Glomerular visceral epithelial cell (primary cell): Measurements from ENCODE around the gene FRMD5.

ENCODE experiments used
- DNase-seq: peaks from one replicate; pipeline ENCODE4 v3.0.0-alpha.2; 2016; ENCODE audit errors: extremely low spot score

FRMD5 gene

DNA sequence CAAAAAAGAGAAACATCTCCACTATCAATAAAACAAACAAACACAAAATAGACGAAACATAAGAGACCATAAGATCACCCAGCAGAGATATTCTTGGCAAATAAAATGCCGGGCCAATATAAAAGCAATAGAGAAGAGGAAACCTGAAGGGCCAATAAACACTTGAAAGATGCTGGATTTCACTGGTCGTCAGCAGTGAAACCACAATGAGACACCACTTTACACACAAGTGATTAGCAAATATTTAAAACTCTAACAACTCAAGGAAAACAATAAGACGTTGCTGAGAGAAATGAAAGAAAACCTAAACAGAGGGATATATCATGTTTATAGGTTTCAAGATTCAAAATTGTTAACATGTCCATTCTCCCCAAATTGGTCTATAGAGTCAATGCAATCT lies 219.7 kb downstream of the FRMD5 start:
- DNase-seq = peak; percentile 44

DNA sequence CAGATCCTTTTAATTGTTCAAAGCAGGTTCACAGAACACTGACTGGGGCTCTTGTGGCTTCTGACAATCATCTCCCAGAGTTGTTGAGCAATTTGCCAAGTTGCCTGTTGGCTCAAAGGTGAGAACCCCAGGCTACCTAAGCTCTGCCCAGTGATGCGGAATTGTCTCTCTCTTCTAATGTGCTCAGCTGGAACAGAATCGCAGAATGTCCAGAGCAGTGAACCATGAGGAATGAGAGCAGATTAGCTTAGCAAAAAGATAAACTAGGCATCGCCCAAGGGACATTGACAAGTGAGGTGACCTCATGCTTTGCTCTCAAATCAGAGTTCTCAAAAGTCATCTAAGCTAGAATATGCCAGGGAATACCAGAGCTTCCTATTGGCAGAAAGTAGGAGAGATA lies 220.2 kb downstream of the FRMD5 start:
- peak; percentile 91 for DNase-seq

DNA sequence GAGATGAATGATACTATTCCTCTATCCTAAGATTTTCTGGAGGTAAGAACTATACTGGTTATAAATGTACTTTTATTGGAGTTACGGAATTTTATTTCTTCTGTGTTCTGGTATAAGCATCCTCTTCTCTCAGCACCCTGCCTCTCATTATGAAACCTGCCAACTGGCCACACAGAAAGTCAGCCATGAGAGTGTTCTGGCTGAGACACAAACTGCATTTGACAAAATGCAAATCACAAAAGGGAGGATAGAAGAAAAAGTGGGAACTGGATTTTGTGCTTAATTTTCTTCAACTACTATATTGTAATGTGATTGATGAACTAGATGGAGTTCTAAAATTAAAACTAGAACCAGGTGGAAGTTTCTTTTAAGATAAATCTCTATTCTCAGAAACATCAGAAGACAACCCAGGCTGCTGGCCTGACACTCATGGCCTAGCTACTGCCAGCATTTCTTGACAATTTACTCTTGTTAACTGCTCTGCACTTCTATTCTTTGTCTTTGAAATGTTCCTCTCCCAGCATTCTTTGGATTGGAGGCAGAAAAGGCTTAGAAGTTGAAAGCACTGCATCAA lies 225.2 kb downstream of the FRMD5 start:
- DNase-seq = no peak

DNA sequence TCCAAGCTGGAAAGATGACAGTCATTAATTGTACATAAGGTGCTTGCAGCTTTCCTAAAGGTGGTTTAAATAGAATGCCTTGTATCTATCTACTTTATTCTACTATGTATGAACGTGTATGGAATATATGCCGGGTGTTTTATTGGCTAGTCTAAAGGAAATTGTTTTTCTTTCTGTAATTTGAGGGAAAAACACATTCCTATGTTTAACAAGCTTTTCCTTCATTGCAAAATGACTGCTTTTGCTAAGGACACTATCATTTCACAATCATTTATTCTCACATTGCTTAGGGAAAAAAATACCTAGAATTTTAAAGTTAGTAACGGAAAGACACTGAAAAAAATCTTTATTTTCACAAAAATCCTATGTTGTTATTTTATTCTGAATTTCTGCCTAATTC lies 226.5 kb downstream of the FRMD5 start:
- DNase-seq = no peak

DNA sequence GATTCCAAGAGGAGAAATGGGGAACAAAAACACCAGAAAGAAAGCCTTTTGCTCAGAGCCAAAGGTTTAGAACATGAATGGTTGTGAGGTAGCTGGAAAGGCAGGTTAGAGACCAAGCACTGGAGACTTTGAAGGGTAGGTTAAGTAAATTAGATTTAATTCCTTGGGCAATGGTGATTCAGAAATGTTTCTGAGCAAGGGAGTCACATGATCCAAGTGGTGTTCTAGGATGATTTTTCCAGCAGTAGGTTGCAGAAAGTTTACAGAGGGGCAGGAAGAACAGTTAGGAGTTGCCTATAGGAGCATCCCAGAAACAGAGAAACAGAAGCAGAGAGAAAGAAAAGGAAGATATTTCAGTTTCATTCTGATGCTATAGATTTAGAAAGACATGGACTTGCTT lies 228.4 kb downstream of the FRMD5 start:
- no peak for DNase-seq

DNA sequence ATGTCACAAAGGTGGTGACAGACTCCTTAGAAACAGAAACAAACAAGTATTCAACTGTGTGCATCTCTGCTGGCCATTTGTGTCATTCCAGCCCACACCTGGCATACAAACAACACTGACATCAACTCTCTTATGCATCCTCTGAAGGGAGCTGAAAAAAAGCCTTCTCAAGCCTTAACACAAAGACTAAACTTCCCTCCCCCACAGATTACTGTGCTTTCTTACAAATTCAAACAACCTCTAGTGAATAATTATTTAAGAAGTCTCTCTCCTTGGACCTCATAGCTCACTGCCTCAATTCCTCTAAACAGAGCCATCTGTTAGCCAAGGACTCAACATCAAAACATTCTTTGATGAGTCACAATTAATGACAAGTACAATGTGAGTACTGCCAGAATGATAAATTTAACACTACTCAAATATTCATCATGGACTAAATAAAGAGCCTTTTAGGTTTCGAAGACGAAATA lies 236.2 kb downstream of the FRMD5 start:
- peak; percentile 69 for DNase-seq

DNA sequence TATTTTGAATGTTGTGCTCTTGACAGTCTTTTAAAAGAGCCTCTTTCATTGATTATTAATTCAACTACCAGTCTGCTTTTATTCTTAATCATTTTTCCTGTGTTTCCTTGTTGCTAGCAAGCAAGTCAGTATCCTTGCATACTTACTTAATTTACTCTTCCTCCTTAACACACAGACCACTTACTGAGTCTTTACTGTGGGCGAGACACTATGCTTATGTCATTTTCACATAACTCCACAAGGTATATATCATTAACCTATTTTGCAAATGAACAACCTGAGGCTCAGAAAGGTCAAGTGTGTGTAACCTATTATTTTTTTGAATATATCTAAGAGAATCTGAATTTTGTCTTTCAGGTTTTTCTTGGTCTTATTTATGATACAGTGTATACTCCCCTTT lies 237.3 kb downstream of the FRMD5 start:
- peak; percentile 38 for DNase-seq

DNA sequence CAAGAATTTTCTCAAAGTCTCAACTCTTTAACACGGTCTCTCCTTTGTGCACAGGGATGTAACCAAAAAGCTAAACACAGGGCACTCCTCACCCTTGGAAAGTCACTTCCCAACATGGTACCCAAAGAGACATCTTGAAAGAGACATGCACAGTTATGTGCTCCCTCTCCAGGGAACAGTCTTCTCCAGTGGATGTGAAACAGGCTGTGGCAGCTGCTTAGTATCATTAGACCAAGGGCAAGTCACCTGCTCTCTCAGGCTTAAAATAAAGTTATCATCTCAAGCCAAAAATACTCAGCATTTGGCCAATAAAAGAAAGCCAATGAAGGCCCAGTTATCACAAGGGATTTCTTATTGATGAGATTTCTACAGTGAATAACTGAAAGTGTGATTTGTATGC lies 239.9 kb downstream of the FRMD5 start:
- no peak for DNase-seq

DNA sequence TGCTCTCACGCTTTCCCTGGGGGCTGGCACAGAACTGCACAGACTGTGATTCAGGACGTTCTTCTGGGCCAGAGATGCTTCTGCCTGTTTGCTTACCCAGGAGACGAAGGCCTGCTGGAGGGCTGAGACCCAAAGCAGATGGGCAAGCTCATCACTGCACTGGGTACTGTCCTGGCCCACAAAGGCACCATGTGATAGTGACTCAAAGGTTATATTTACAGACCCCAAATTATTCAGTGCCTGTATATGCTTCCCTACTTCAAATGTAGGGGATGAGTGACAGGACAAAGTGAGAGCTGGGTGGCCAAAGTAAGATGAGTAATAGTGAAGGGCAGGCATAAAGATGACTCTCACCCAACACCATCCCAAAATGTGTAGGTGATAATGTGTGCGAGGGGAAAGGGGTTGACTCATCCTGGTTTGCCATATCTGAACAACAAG lies 240.9 kb downstream of the FRMD5 start:
- peak; percentile 8 for DNase-seq

DNA sequence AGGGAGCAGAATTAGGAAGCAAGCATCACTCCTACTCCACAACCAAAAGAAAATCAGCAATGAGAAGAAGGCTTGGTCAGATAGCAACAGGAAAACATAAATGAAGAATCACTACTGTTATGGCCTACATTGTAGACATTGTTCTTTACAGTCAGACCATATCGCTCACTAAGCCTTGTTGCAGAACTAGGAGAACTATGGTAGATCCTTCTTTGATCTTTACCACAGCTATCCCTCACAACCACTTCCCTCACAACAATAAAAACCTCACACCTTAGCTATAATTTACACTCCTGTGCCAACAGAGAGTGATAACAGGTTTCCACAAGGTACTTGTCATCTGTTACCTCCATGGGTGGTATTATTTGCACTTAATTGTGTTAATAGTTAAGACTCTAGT lies 241.7 kb downstream of the FRMD5 start:
- DNase-seq = no peak

DNA sequence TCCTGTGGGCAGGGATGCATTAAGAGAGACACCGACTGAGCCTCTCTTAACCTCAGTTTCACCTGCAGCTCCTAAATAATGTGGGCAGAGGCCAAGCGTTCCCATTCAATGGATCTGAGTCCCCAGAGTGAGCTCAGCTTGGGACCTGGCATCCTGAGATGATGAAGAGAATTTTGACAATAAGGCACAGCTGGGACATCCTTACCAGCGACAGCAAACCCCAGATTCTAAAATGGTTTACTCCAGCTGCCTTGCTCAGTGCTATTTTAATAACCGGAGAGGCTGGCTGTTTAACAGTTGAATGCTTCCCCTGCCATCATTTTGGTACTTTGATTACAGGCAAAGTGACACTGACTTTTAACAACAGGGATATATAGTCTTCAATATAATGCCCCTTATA lies 244.5 kb downstream of the FRMD5 start:
- DNase-seq = no peak

DNA sequence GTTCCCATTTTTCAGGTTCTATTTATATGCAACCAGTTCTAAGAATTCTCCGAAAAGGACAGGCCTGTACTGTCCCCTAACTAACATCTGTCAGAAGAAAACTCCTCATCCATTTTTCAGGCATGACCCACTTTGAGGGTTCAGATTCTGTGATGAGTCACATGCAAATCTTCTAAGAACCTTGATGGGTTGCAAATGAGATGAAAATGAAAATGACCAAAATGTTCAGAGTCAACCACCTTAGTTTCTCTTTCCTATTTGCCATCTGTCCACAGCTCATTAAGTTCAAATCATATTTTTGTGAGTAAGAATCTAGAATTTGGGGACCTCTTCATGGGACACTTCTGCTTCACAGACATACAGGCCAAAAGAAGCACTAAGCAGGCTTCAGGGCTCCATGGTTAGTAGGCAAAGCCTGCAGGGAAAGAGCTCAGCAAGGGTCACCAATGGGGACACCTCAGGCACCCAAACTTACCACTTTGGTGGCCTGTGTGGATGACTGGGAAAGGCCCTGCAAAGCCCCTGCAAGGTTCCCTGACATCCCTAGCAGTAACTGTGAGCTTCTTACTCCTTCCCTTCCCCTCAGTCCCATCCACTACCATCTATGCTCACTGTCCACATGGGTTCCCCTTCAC lies 246.3 kb downstream of the FRMD5 start:
- DNase-seq = no peak

DNA sequence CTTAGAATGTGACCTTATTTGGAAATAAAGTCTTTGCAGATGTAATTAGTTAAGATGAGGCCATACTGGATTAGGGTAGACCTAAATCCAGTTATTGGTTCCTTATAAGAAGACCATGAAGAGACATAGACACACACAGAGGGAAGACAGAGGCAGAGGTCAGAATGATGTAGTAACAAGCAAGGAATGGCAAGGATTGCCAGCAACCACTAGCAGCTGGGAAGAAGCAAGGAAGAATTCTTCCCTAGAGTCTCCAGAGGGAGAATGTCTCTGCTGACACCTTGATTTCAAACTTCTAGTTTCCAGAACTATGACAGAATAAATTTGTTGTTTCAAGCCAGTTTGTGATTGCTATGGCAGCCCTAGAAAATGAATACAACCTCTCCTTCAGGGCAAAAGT lies 251.6 kb downstream of the FRMD5 start:
- no peak for DNase-seq

DNA sequence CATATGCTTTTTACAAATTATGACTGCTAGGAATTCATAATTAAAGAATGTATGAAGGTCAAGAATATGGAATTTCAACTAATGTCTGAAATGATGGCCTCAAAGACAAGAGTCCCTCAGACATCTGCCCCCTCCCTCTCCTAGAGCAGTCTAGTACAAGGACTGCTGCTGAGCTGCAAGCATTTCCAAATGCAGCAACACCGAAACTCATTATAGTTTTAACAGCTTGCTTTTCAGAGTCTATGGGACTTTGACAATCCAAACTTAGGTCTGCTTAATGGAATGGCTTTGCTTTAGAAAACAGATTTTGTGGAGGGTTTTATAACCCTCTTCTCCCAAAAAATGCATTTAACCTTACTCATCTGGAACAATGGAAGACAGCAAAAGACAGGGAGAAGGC lies 252.9 kb downstream of the FRMD5 start:
- DNase-seq = no peak

DNA sequence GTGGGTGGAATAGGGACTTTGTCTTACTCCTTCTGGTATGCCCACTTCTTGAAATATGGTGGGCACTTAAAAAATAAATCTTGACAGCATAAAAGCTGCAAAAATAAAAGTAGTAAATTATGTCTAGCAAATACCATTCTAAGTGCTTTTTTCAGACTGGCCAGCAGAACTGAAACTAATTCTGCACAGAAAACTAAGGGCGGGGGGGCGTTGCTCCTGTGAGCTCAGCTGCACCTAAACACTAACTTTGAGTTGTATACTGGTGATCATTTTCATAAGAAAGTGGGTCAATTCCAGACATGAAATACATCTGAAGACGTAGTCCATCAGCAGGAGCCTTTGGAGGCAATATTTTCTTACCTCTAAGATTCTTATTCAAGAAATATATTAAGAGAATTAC lies 253.5 kb downstream of the FRMD5 start:
- DNase-seq = no peak

DNA sequence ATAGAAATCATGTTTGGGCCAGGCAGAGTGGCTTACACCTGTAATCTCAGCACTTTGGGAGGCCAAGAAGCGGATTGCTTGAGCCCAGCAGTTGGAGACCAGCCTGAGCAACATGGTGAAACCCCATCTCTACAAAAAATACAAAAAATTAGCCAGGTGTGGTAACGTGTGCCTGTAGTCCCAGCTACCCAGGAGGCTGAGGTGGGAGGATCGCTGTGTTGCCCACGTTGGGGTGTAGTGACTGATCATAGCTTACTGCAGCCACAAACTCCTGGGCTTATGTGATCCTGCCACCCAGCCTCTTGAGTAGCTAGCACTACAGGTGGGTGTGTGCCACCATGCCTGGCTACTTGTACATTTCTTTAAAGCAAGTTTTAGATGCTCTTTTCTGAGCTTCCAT lies 254.0 kb downstream of the FRMD5 start:
- DNase-seq = no peak

DNA sequence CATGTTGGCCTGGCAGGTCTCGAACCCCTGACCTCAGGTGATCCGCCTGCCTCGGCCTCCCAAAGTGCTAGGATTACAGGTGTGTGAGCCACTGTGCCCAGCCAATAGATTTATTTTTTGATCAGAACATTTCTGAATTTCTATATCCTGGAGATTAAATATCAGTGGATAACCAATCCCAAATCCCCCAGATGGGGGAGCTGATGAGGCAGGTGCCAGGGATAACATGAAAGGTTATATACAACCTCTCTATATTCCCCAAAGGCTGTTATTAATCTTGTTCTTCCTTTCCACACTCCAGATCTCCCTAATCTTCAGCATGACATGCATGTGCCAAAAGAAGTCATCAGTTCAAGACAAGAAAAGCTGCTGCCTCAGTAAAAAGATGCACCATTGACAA lies 256.0 kb downstream of the FRMD5 start:
- DNase-seq = peak; percentile 45

DNA sequence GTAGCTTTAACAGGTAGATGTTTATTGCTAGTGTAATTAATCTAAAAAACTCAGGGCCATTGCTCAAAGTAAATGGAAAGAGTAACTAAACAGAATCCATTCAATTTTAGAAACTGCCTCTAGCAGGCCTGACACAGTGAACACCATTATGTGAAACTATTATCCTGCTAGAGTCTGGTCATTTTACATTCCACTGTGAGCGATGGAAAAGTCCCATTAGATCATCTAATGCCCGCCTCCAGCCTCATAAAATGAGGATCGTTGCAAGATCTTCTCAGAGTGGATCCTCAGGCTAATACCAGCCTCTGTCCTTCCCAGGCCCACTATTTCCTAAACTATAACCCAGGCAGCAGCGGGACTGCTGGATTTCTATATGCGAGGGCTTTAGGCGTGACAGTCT lies 260.6 kb downstream of the FRMD5 start:
- no peak for DNase-seq

DNA sequence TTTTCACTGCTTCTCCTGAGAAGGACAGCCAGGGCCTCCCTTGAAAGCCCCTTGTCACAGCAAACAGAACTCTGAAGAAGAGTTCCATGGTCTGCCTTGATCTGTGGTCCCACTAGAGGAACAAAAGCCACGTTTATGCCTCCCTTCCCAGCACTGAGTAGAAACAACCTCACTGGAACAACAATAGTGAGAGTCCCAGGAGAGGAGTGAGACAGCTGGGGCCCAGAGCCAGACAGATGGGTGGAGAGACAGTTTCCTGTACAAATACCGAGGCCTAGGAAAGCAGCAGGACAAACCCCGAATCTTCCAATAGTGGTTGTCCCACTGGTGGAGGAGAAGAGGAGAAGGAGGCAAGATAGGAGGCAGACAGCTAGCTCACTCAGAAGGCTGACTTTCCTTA lies 262.2 kb downstream of the FRMD5 start:
- DNase-seq = no peak

DNA sequence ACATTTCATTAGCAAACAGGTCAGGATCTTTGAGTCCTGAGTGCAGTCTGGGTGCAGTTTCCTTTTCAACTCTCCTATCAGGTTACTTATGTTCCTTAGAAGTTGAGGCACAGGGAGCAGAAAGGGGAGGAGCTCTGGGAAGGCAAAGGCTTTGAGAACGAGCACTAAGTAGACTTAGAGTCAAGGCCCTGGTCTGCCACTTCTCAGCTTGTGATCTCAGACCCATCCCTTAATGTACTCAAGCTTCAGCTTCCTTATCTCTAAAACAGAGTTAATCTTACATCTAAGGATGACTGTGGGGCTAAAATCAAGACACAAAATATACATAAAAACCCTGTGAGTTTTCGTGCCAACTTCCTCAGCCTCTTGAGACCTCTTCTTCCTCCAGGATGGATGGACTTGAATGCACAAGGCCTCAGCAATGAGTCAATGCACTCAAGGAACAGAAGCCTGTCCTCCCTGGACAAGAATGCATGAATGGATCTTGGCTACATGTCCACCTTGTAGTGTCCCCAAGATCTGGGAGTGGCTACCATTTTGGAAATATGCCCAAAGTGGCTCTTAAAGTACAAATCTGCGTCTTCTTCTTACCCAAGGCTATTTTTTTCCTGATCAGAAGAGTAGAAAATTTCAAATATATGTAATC lies 263.2 kb downstream of the FRMD5 start:
- no peak for DNase-seq

DNA sequence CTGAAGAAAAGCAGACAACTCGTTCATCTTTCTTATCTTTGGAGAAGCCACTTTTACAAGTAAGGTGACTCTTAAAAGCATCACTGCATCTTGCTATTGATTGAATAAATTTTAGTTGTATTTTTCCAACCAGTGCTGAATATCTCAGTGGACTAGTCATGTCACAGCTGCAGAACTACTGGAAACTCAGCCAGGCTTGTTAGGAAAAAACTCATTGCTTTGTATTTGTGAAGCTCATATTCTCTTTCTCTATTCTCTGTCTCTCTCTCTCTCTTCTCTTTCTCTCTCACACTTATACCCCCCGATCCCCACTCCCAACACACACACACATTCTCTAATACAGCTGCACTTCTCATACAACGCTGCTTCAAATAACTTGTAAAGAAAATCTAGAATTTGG lies 264.0 kb downstream of the FRMD5 start:
- no peak for DNase-seq

DNA sequence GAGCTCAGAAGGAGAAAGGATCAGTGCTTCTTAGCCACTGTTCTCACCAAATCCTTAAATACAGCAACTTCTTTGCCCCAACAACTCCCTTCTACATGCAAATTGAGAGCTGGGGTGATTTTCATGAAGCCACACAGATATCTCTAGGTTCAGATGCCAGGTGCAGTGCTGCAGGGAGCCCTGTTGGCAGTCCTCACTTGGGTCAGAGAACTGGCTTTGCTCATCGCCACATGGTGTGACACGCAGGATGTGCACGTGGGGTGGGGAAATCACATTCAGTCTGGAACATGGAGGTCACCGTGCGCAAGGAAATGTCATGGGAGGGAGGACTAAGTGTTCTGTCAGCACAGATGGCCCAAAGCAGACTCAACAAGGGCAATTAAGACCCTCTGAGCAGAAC lies 264.5 kb downstream of the FRMD5 start:
- DNase-seq = no peak

DNA sequence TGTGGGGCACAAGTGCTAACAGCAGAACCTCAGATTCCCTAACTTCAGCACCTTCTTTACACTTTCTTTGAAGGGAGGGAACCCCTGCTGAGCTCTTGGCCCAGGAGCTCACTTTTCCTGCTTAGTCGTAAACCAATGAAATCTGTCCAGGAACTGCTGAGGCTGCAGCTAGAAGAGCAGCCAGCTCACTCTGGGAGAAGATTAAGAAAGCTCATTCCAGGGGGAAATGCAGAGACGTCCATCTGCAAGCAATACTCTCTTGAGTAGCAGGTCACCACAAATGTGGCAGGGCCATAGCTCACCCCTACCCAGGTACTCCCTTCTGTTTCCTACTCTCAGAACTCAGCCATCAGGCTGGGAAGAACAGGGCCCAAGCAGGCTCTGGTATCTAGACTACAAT lies 265.0 kb downstream of the FRMD5 start:
- no peak for DNase-seq

DNA sequence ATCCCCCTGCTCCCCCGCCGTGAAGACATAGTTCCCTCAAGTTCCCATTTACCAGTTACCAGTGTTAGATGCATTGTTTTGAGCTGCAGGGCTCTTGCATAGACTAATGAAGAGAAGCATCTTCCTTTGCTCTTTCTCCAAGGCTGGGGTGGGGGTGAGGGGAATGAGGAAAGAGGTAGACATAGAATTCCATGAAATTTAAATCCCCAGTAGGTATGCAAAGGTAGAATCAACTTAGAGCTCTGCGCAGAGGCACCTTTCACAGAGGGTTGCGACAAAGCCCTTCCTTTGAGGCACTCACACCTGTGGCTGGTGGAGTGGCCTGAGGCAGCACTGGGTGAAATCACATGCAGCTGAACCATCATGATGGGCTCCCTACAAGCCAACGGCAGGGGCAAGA lies 266.9 kb downstream of the FRMD5 start:
- DNase-seq = no peak
